Naive B cell (primary cell): Measurements from ENCODE around the gene MLLT3. TPM values are rescaled to one million over a fixed set of nuclear protein-coding genes. Genes with fewer than 3 reads are reported as not detected.

Experiments
- ATAC-seq, 2 donors: fragments of 150-1000 bp; cut with Tn5 transposase; 2 replicates each; pipeline ENCODE4 v1.10.0; 2021; ENCODE audit warnings: low read depth in 2 of 2, mild to moderate bottlenecking in 2 of 2, moderate library complexity in 2 of 2
- DNase-seq: peaks from one replicate; pipeline ENCODE4 v3.0.0; 2022
- H3K27ac Mint-ChIP-seq, 6 donors: one replicate each; pipeline ENCODE4 v1.8.0; 2020 to 2022; ENCODE audit warnings: mild to moderate bottlenecking in 6 of 6, mixed read lengths in 6 of 6, moderate library complexity in 5 of 6, inconsistent platforms in 2 of 6
- H3K27me3 Mint-ChIP-seq, 3 donors: one replicate each; pipeline ENCODE4 v1.8.0; 2021 to 2022; ENCODE audit warnings: mixed read lengths in 3 of 3, mild to moderate bottlenecking in 1 of 3
- H3K36me3 Mint-ChIP-seq, 2 donors: one replicate each; pipeline ENCODE4 v1.8.0; 2020 to 2022; ENCODE audit warnings: mixed read lengths in 2 of 2, inconsistent platforms in 1 of 2, mild to moderate bottlenecking in 1 of 2
- H3K4me1 Mint-ChIP-seq, 3 donors: one replicate each; pipeline ENCODE4 v1.8.0; 2020 to 2022; ENCODE audit warnings: mixed read lengths in 3 of 3, inconsistent platforms in 1 of 3, mild to moderate bottlenecking in 1 of 3, moderate library complexity in 1 of 3
- H3K4me3 Mint-ChIP-seq, 8 donors: one replicate each; pipeline ENCODE4 v1.8.0; 2020 to 2022; ENCODE audit warnings: mild to moderate bottlenecking in 8 of 8, mixed read lengths in 8 of 8, moderate library complexity in 8 of 8, inconsistent platforms in 2 of 8
- H3K9me3 Mint-ChIP-seq, 7 donors: one replicate each; pipeline ENCODE4 v1.8.0; 2020 to 2022; ENCODE audit warnings: mixed read lengths in 7 of 7, mild to moderate bottlenecking in 5 of 7, inconsistent platforms in 2 of 7, moderate library complexity in 1 of 7
- polyA plus RNA-seq, 6 donors: library from polyadenylated mRNA; unstranded; fragments of 300-500 nt; fragmentation: Illumina TruSeq; gene quantifications; one replicate each; pipeline ENCODE4 v1.2.3, GENCODE V29; 2021; ENCODE audit warnings: low read depth in 6 of 6

MLLT3 gene
- polyA plus RNA-seq, 6 donors from 2014 or later: 3.2 to 11.6 (median 5.7) TPM

GRCh38 chr9:20369391-20369790, 252.9 kb downstream of the MLLT3 start:
- DNase-seq (no peak), ATAC-seq (no peak)
- Mint-ChIP-seq H3K4me3 (no peak overlapping the region), H3K27me3 (peaks cover 0 to 8% (median 0%) of the 10 kb centered on the region in 3 donors), H3K9me3 (peaks cover 0 to 6% (median 0%) of the 10 kb centered on the region in 7 donors), H3K4me1 (peaks cover 0 to 9% (median 6%) of the 10 kb centered on the region in 3 donors), H3K36me3 (peaks cover 13 to 16% of the 10 kb centered on the region in 2 donors), H3K27ac (no peak overlapping the region)

- Mint-ChIP-seq H3K4me3 (no peak overlapping the region), H3K9me3 (peaks cover 0 to 6% (median 0%) of the 10 kb centered on the region in 7 donors), H3K4me1 (no peaks in the 10 kb centered on the region), H3K27me3 (peaks cover 0 to 8% (median 0%) of the 10 kb centered on the region in 3 donors), H3K27ac (no peak overlapping the region), H3K36me3 (peaks cover 15 to 16% of the 10 kb centered on the region in 2 donors)
- ATAC-seq (no peak), DNase-seq (no peak)
Observed at GRCh38 chr9:20367855-20368254, 254.4 kb downstream of the MLLT3 start.

GRCh38 chr9:20364959-20365358, 257.3 kb downstream of the MLLT3 start:
- Mint-ChIP-seq H3K27ac (no peak overlapping the region), H3K9me3 (peaks cover 0 to 6% (median 0%) of the 10 kb centered on the region in 7 donors), H3K4me1 (no peaks in the 10 kb centered on the region), H3K36me3 (peaks cover 16 to 32% of the 10 kb centered on the region in 2 donors), H3K4me3 (no peak overlapping the region), H3K27me3 (peaks cover 0 to 1% (median 0%) of the 10 kb centered on the region in 3 donors)
- ATAC-seq (no peak), DNase-seq (no peak)

- peak overlapping the region in 1 of 6 donors; percentile 9 for H3K27ac Mint-ChIP-seq
- no peak for ATAC-seq
- H3K4me3 Mint-ChIP-seq: no peak overlapping the region
- H3K4me1 Mint-ChIP-seq: no peaks in the 10 kb centered on the region
- no peaks in the 10 kb centered on the region for H3K27me3 Mint-ChIP-seq
- no peak for DNase-seq
- peaks cover 16 to 33% of the 10 kb centered on the region in 2 donors for H3K36me3 Mint-ChIP-seq
- H3K9me3 Mint-ChIP-seq: peaks cover 0 to 6% (median 0%) of the 10 kb centered on the region in 7 donors
Observed at GRCh38 chr9:20363233-20363632, 259.1 kb downstream of the MLLT3 start.

- Mint-ChIP-seq H3K9me3 (peaks cover 0 to 1% (median 0%) of the 10 kb centered on the region in 7 donors), H3K27me3 (no peaks in the 10 kb centered on the region), H3K4me1 (no peaks in the 10 kb centered on the region), H3K4me3 (no peak overlapping the region), H3K27ac (no peak overlapping the region), H3K36me3 (peaks cover 3 to 29% of the 10 kb centered on the region in 2 donors)
- ATAC-seq (no peak), DNase-seq (no peak)
Observed at GRCh38 chr9:20361656-20362570, 260.4 kb downstream of the MLLT3 start.

GRCh38 chr9:20361229-20361628, 261.1 kb downstream of the MLLT3 start:
- ATAC-seq: no peak
- Mint-ChIP-seq H3K27me3 (no peaks in the 10 kb centered on the region), H3K9me3 (no peaks in the 10 kb centered on the region), H3K4me1 (no peaks in the 10 kb centered on the region), H3K27ac (no peak overlapping the region), H3K36me3 (peaks cover 0 to 24% of the 10 kb centered on the region in 2 donors), H3K4me3 (no peak overlapping the region)
- no peak for DNase-seq

GRCh38 chr9:20358207-20358606, 264.1 kb downstream of the MLLT3 start:
- H3K36me3 Mint-ChIP-seq: peaks cover 0 to 20% of the 10 kb centered on the region in 2 donors
- ATAC-seq (no peak), DNase-seq (no peak)
- H3K4me1 Mint-ChIP-seq: no peaks in the 10 kb centered on the region
- H3K27ac Mint-ChIP-seq: peak overlapping the region in 1 of 6 donors; percentile 10
- no peaks in the 10 kb centered on the region for H3K9me3 Mint-ChIP-seq
- no peak overlapping the region for H3K4me3 Mint-ChIP-seq
- H3K27me3 Mint-ChIP-seq: no peaks in the 10 kb centered on the region

GRCh38 chr9:20357037-20357432, 265.3 kb downstream of the MLLT3 start:
- Mint-ChIP-seq H3K4me1 (no peaks in the 10 kb centered on the region), H3K36me3 (peaks cover 0 to 10% of the 10 kb centered on the region in 2 donors), H3K9me3 (no peaks in the 10 kb centered on the region), H3K4me3 (no peak overlapping the region), H3K27me3 (no peaks in the 10 kb centered on the region), H3K27ac (no peak overlapping the region)
- ATAC-seq (no peak), DNase-seq (no peak)

- no peak overlapping the region for H3K4me3 Mint-ChIP-seq
- H3K36me3 Mint-ChIP-seq: peaks cover 0 to 6% of the 10 kb centered on the region in 2 donors
- peak in 1 of 2 donors; percentile 53 for ATAC-seq
- DNase-seq: peak; percentile 22
- H3K27me3 Mint-ChIP-seq: no peaks in the 10 kb centered on the region
- no peaks in the 10 kb centered on the region for H3K4me1 Mint-ChIP-seq
- no peaks in the 10 kb centered on the region for H3K9me3 Mint-ChIP-seq
- peak overlapping the region in 1 of 6 donors; percentile 30 for H3K27ac Mint-ChIP-seq
Observed at GRCh38 chr9:20356403-20357036, 265.8 kb downstream of the MLLT3 start.

- Mint-ChIP-seq H3K36me3 (peaks cover 0 to 2% of the 10 kb centered on the region in 2 donors), H3K27me3 (no peaks in the 10 kb centered on the region), H3K9me3 (no peaks in the 10 kb centered on the region), H3K4me1 (no peaks in the 10 kb centered on the region), H3K4me3 (no peak overlapping the region), H3K27ac (no peak overlapping the region)
- DNase-seq: no peak
- ATAC-seq: no peak
Observed at GRCh38 chr9:20355022-20355421, 267.3 kb downstream of the MLLT3 start.

- Mint-ChIP-seq H3K27ac (no peak overlapping the region), H3K27me3 (no peaks in the 10 kb centered on the region), H3K9me3 (no peaks in the 10 kb centered on the region), H3K4me1 (no peaks in the 10 kb centered on the region), H3K36me3 (no peaks in the 10 kb centered on the region), H3K4me3 (no peak overlapping the region)
- ATAC-seq (no peak), DNase-seq (no peak)
Observed at GRCh38 chr9:20353931-20354652, 268.2 kb downstream of the MLLT3 start.

GRCh38 chr9:20353524-20353923, 268.8 kb downstream of the MLLT3 start:
- Mint-ChIP-seq H3K4me3 (no peak overlapping the region), H3K27me3 (no peaks in the 10 kb centered on the region), H3K27ac (no peak overlapping the region), H3K36me3 (no peaks in the 10 kb centered on the region), H3K4me1 (no peaks in the 10 kb centered on the region), H3K9me3 (no peaks in the 10 kb centered on the region)
- DNase-seq (no peak), ATAC-seq (no peak)

- ATAC-seq: no peak
- Mint-ChIP-seq H3K9me3 (no peaks in the 10 kb centered on the region), H3K27ac (peak overlapping the region in 1 of 6 donors; percentile 7), H3K4me1 (no peaks in the 10 kb centered on the region), H3K27me3 (no peaks in the 10 kb centered on the region), H3K4me3 (no peak overlapping the region), H3K36me3 (no peaks in the 10 kb centered on the region)
- no peak for DNase-seq
Observed at GRCh38 chr9:20352591-20352990, 269.7 kb downstream of the MLLT3 start.
